CD4-positive, alpha-beta T cell (primary cell): ENCODE results near the gene TAF5L. TPM values are rescaled to one million over a fixed set of nuclear protein-coding genes. Genes with fewer than 3 reads are reported as not detected.
A peak's percentile ranks its signal among the peaks of the same experiment; 100 is the strongest.

Experiments
- ATAC-seq: fragments of 200-7000 bp; cut with Tn5 transposase; one replicate; pipeline ENCODE4 v1.10.0; 2022; ENCODE audit warnings: mild to moderate bottlenecking; ENCODE audit not compliant: poor library complexity
- CTCF ChIA-PET: fragments of 350-600 bp; sonication (Branson Sonifier 250); formaldehyde crosslinking; loops from one replicate; lab custom pipeline; 2021; ENCODE audit warnings: antibody characterized with exemption, inconsistent platforms; lab: Charles Lee
- POLR2A ChIA-PET: fragments of 350-600 bp; sonication (Branson Sonifier 250); formaldehyde crosslinking; loops from one replicate; lab custom pipeline; 2021; ENCODE audit warnings: antibody characterized with exemption, inconsistent platforms; lab: Charles Lee
- DNase-seq, 14 experiments: peaks; one replicate each; pipeline ENCODE4 v3.0.0-alpha.2; 2013 to 2020; ENCODE audit warnings: mixed read lengths in 2 of 14
- H3K27ac ChIP-seq, 2 donors: one replicate each; pipeline versions ENCODE4 v1.5.1 to v1.7.0; 2013; ENCODE audit warnings: low read length in 2 of 2, low read depth in 1 of 2, mild to moderate bottlenecking in 1 of 2
- H3K27me3 ChIP-seq, 2 experiments: 1 replicate in 1 of 2; 2 replicates in 1 of 2; pipeline versions ENCODE4 v1.6.1 to v1.7.0; 2013; ENCODE audit warnings: low read length in 2 of 2, control low read depth in 1 of 2, mild to moderate bottlenecking in 1 of 2, moderate library complexity in 1 of 2; ENCODE audit not compliant: insufficient read depth in 2 of 2, control insufficient read depth in 1 of 2
- H3K36me3 ChIP-seq: one replicate; pipeline ENCODE4 v1.6.1; 2013; ENCODE audit warnings: low read length, control low read depth; ENCODE audit not compliant: insufficient read depth
- H3K4me1 ChIP-seq: one replicate; pipeline ENCODE4 v1.6.1; 2013; ENCODE audit warnings: low read length, control low read depth; ENCODE audit not compliant: insufficient read depth
- H3K4me3 ChIP-seq: one replicate; pipeline ENCODE4 v1.5.1; 2013; ENCODE audit warnings: mild to moderate bottlenecking, low read length, moderate library complexity
- H3K9me3 ChIP-seq, 2 experiments: 1 replicate in 1 of 2; 2 replicates in 1 of 2; pipeline versions ENCODE4 v1.6.1 to v1.7.0; 2013; ENCODE audit warnings: low read length in 2 of 2, mild to moderate bottlenecking in 2 of 2, control low read depth in 1 of 2, moderate library complexity in 1 of 2; ENCODE audit not compliant: control insufficient read depth in 1 of 2, insufficient read depth in 1 of 2
- H3K27ac Mint-ChIP-seq: one replicate; pipeline ENCODE4 v1.8.0; 2020; ENCODE audit warnings: mixed read lengths
- H3K27me3 Mint-ChIP-seq: one replicate; pipeline ENCODE4 v1.8.0; 2021; ENCODE audit warnings: mixed read lengths
- H3K36me3 Mint-ChIP-seq: one replicate; pipeline ENCODE4 v1.8.0; 2021; ENCODE audit warnings: low read depth, mixed read lengths
- H3K4me1 Mint-ChIP-seq: one replicate; pipeline ENCODE4 v1.8.0; 2021; ENCODE audit warnings: low read depth, mixed read lengths
- H3K4me3 Mint-ChIP-seq: one replicate; pipeline ENCODE4 v1.8.0; 2020; ENCODE audit warnings: mild to moderate bottlenecking, mixed read lengths
- H3K9me3 Mint-ChIP-seq: one replicate; pipeline ENCODE4 v1.8.0; 2020; ENCODE audit warnings: mixed read lengths
- CTCF ChIP-seq: fragments of 200-600 bp; IDR thresholded peaks from one replicate; pipeline ENCODE4 v1.8.0; 2022; ENCODE audit warnings: antibody characterized with exemption, mild to moderate bottlenecking
- intact Hi-C, 2 experiments: fragments of 100-400 bp; cut with DNase I in 1 of 2; cut with micrococcal nuclease in 1 of 2; formaldehyde crosslinking; loops; one replicate each; pipeline versions ENCODE4 v1.15.1 to v1.9.0; 2023 to 2025; cut with DNase I, micrococcal nuclease
- total RNA-seq, 174 experiments: library from RNA in 2 of 174; stranded (reverse) in 2 of 174; gene quantifications; one replicate each; pipeline ENCODE4 v1.2.3 and lab custom pipeline; 2021 to 2026

The TAF5L gene
- total RNA-seq, 2 experiments from 2014 or later = 19.5 to 21.9 TPM

- no peak overlapping the region for H3K27ac Mint-ChIP-seq
- no peak for ATAC-seq
- H3K4me3 ChIP-seq = no peak overlapping the region
- H3K4me1 Mint-ChIP-seq = peaks cover 21% of the 10 kb centered on the region
- no peak overlapping the region for H3K27ac ChIP-seq
- intact Hi-C loops = no loop called here
- no peaks in the 10 kb centered on the region for H3K36me3 Mint-ChIP-seq
- peaks cover 5% of the 10 kb centered on the region for H3K4me1 ChIP-seq
- CTCF ChIA-PET = interaction anchor here (1.9 kb wide), 1 partner anchor 11 kb away, joined by 6 read pairs; no protein-coding TSS in a partner anchor
- no peaks in the 10 kb centered on the region for H3K9me3 Mint-ChIP-seq
- H3K27me3 ChIP-seq = no peaks in the 10 kb centered on the region
- POLR2A ChIA-PET = no interaction called here
- no peak overlapping the region for H3K4me3 Mint-ChIP-seq
- no peaks in the 10 kb centered on the region for H3K9me3 ChIP-seq
- no peak for DNase-seq
- no peak for TF ChIP-seq CTCF
- H3K27me3 Mint-ChIP-seq = no peaks in the 10 kb centered on the region
- H3K36me3 ChIP-seq = no peaks in the 10 kb centered on the region
Observed at GRCh38 chr1:229672246-229672645, 46.3 kb upstream of the TAF5L start.

- intact Hi-C loops = no loop called here
- Mint-ChIP-seq H3K4me1 (peaks cover 21% of the 10 kb centered on the region), H3K4me3 (no peak overlapping the region), H3K27ac (no peak overlapping the region), H3K36me3 (no peaks in the 10 kb centered on the region), H3K27me3 (no peaks in the 10 kb centered on the region), H3K9me3 (no peaks in the 10 kb centered on the region)
- H3K36me3 ChIP-seq = no peaks in the 10 kb centered on the region
- H3K27me3 ChIP-seq = no peaks in the 10 kb centered on the region
- no peak for TF ChIP-seq CTCF
- no peak overlapping the region for H3K4me3 ChIP-seq
- DNase-seq = no peak
- ChIA-PET POLR2A (no interaction called here), CTCF (interaction anchor here (1.9 kb wide), 1 partner anchor 10 kb away, joined by 6 read pairs; no protein-coding TSS in a partner anchor)
- no peak overlapping the region for H3K27ac ChIP-seq
- peaks cover 5% of the 10 kb centered on the region for H3K4me1 ChIP-seq
- no peaks in the 10 kb centered on the region for H3K9me3 ChIP-seq
- ATAC-seq = no peak
Observed at GRCh38 chr1:229671310-229671709, 45.4 kb upstream of the TAF5L start.

GRCh38 chr1:229669333-229669732 lies 43.4 kb upstream of the TAF5L start:
- no peak overlapping the region for H3K4me3 Mint-ChIP-seq
- no peaks in the 10 kb centered on the region for H3K27me3 ChIP-seq
- no peak for TF ChIP-seq CTCF
- H3K4me1 ChIP-seq = peaks cover 10% of the 10 kb centered on the region
- H3K27ac Mint-ChIP-seq = no peak overlapping the region
- H3K27me3 Mint-ChIP-seq = no peaks in the 10 kb centered on the region
- DNase-seq (peak in 1 of 14 experiments; percentile 0), ATAC-seq (no peak)
- no peaks in the 10 kb centered on the region for H3K36me3 ChIP-seq
- no peaks in the 10 kb centered on the region for H3K9me3 ChIP-seq
- H3K36me3 Mint-ChIP-seq = no peaks in the 10 kb centered on the region
- peaks cover 20% of the 10 kb centered on the region for H3K4me1 Mint-ChIP-seq
- no peaks in the 10 kb centered on the region for H3K9me3 Mint-ChIP-seq
- H3K4me3 ChIP-seq = no peak overlapping the region
- ChIA-PET POLR2A (no interaction called here), CTCF (no interaction called here)
- H3K27ac ChIP-seq = no peak overlapping the region
- intact Hi-C loops = no loop called here
